Measurements from ENCODE around the gene NTNG2.

Gene NTNG2

DNA sequence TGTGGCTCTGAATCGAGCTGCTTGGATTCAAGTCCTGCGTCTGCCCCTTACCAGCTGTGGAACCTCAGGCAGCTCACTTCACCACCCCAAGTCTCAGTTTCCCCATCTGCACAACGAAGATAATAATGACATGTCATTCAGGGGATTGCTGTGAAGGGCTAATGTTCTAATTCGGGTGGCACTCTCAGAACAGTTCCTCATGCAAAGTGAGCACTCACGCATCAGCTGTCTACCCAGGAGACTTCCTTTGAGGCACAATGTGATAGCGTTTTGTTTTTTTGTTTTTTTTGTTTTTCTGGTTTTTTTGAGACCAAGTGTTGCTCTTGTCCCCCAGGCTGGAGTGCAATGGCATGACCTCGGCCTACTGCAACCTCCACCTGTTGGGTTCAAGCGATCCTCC, 56.4 kb downstream of the NTNG2 start:
- H3K36me3 Mint-ChIP-seq (ENCODE audit: low read depth): no peaks in the 10 kb centered on the region
- H3K4me3 Mint-ChIP-seq: no peak overlapping the region
- H3K27me3 Mint-ChIP-seq: no peaks in the 10 kb centered on the region
- no peak overlapping the region for H3K27ac Mint-ChIP-seq
- H3K4me1 Mint-ChIP-seq (ENCODE audit: low read depth): no peaks in the 10 kb centered on the region
- DNase-seq: no peak
- no peaks in the 10 kb centered on the region for H3K9me3 Mint-ChIP-seq

GRCh38 chr9:132221941-132222340, 60.1 kb downstream of the NTNG2 start:
- Mint-ChIP-seq H3K9me3 (no peaks in the 10 kb centered on the region), H3K27me3 (no peaks in the 10 kb centered on the region), H3K4me1 (ENCODE audit: low read depth) (no peaks in the 10 kb centered on the region), H3K4me3 (no peak overlapping the region), H3K36me3 (ENCODE audit: low read depth) (no peaks in the 10 kb centered on the region), H3K27ac (no peak overlapping the region)
- no peak for DNase-seq

DNA sequence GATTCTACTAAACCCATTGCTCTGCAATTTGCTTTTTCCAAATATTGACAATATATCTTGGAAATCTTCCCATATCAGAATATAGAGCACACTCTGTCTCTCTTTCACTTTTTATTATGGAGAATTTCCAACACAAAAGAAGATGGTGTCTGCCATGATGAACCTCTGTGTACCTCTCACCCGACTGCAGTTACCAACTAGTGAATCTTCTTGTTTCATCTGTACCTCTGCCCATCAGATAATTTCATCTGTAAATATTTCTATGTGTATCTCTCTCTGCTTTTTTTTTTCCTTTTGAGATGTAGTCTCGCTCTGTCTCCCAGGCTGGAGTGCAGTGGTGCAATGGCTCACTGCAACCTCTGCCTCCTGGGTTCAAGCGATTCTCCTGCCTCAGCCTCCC, 62.8 kb downstream of the NTNG2 start:
- H3K4me3 Mint-ChIP-seq: no peak overlapping the region
- no peaks in the 10 kb centered on the region for H3K36me3 Mint-ChIP-seq (ENCODE audit: low read depth)
- H3K9me3 Mint-ChIP-seq: no peaks in the 10 kb centered on the region
- peaks cover 2% of the 10 kb centered on the region for H3K4me1 Mint-ChIP-seq (ENCODE audit: low read depth)
- H3K27ac Mint-ChIP-seq: no peak overlapping the region
- DNase-seq: no peak
- no peaks in the 10 kb centered on the region for H3K27me3 Mint-ChIP-seq

DNA sequence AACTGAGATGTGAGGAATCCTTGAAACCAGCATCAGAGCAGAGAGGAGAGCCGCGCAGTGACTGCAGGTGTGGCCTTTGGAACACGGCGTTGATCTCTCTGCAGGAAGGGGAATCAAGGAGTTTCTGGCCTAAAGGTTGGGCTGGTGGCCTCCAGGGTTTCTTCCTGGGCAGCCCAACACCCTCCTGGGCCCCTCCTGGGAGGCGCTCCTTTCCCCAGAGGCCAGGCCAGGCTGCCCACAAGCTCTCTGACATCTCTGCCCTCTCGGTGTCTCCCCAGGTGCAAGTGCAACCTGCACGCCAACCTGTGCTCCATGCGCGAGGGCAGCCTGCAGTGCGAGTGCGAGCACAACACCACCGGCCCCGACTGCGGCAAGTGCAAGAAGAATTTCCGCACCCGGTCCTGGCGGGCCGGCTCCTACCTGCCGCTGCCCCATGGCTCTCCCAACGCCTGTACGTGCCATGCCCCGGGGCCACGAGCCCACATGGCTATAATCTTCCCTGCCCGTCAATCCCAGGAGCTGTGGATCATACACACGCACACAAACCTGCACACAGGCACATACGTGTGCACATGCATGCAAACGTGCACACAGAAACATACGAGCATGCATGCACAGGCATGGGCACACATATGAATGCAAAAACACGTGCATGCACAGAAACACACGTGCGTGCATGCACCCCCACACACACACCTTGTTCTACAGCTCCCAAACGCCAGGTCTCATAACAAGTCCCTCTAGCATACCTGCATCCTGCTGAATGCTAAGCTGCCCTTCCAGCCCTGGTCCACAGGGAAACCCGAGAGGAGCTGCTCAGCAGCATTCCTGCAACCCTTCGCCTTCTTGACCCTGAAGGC, 64.9 kb downstream of the NTNG2 start:
- H3K27me3 Mint-ChIP-seq: no peaks in the 10 kb centered on the region
- H3K36me3 Mint-ChIP-seq (ENCODE audit: low read depth): no peaks in the 10 kb centered on the region

GRCh38 chr9:132228062-132228461, 66.2 kb downstream of the NTNG2 start:
- H3K36me3 Mint-ChIP-seq (ENCODE audit: low read depth): no peaks in the 10 kb centered on the region
- no peaks in the 10 kb centered on the region for H3K27me3 Mint-ChIP-seq
- H3K4me1 Mint-ChIP-seq (ENCODE audit: low read depth): peaks cover 2% of the 10 kb centered on the region
- H3K9me3 Mint-ChIP-seq: no peaks in the 10 kb centered on the region
- H3K27ac Mint-ChIP-seq: no peak overlapping the region
- H3K4me3 Mint-ChIP-seq: no peak overlapping the region
- DNase-seq: no peak

More for the DNA sequence above, 64.9 kb downstream of the NTNG2 start:
- no peaks in the 10 kb centered on the region for H3K9me3 Mint-ChIP-seq
- H3K4me1 Mint-ChIP-seq (ENCODE audit: low read depth): peaks cover 2% of the 10 kb centered on the region
- H3K4me3 Mint-ChIP-seq: no peak overlapping the region
- no peak for DNase-seq
- no peak overlapping the region for H3K27ac Mint-ChIP-seq

GRCh38 chr9:132230605-132231004, 68.7 kb downstream of the NTNG2 start:
- H3K4me1 Mint-ChIP-seq (ENCODE audit: low read depth): peaks cover 2% of the 10 kb centered on the region
- no peak overlapping the region for H3K4me3 Mint-ChIP-seq
- no peak overlapping the region for H3K27ac Mint-ChIP-seq
- H3K27me3 Mint-ChIP-seq: no peaks in the 10 kb centered on the region
- no peaks in the 10 kb centered on the region for H3K9me3 Mint-ChIP-seq
- DNase-seq: no peak
- no peaks in the 10 kb centered on the region for H3K36me3 Mint-ChIP-seq (ENCODE audit: low read depth)

DNA sequence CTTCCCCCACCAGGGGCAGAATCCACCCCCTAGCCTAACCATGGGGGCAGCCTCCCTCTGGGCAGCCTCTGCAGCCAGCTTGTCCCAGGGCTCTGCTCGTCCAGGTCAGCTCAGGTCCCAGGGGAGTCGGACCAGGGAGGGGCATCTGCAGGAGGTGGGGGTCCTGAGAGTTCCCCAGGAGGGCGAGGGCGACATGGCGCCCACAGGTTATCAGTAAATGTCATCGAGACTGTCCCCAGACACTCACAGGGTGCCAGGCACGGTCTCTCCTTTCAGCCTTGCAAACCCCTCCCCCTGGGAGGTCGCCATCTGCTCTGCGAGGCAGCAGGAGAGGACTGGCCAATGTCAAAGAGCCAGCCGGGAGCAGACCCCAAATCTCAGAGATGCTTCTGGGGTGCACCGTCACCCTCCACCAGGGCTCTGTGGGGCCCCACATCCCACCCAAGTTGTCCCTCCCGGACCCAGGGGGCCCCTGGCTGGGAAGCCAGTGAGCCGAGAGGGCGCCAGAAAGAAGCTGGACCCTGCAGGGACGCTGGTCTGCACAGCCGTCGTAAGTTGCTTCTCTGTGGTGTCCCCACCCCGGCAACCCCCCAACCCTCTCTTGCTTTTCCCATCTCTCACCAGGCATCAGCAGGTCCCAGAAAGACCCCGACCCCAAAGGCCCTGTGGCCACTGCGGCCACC, 69.3 kb downstream of the NTNG2 start:
- no peaks in the 10 kb centered on the region for H3K27me3 Mint-ChIP-seq
- no peak for DNase-seq
- H3K4me3 Mint-ChIP-seq: no peak overlapping the region
- H3K4me1 Mint-ChIP-seq (ENCODE audit: low read depth): peaks cover 3% of the 10 kb centered on the region
- H3K36me3 Mint-ChIP-seq (ENCODE audit: low read depth): no peaks in the 10 kb centered on the region
- no peaks in the 10 kb centered on the region for H3K9me3 Mint-ChIP-seq
- H3K27ac Mint-ChIP-seq: no peak overlapping the region

DNA sequence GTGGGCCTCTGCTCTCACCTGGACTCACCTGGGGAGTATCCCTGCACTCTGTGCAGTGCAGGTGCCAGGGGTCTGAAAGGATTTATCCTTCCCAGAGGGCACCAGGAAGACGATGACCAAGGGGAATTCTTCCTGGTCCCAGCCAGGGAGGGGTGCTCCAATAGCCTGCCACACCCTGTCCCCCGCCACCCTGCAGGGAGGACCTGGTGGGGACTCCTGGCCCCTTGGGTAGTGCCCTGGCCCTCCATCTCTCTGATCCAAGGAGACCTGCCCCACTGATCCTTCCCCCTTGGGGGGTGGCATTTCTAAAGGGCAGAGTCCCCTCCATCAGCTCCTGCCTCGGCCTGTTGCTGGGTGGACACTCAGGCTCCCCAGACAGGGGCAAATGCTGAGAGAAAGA, 70.7 kb downstream of the NTNG2 start:
- DNase-seq: no peak
- H3K36me3 Mint-ChIP-seq (ENCODE audit: low read depth): no peaks in the 10 kb centered on the region
- no peak overlapping the region for H3K4me3 Mint-ChIP-seq
- no peaks in the 10 kb centered on the region for H3K27me3 Mint-ChIP-seq
- peaks cover 7% of the 10 kb centered on the region for H3K4me1 Mint-ChIP-seq (ENCODE audit: low read depth)
- H3K27ac Mint-ChIP-seq: no peak overlapping the region
- H3K9me3 Mint-ChIP-seq: no peaks in the 10 kb centered on the region

GRCh38 chr9:132233138-132233537, 71.3 kb downstream of the NTNG2 start:
- no peaks in the 10 kb centered on the region for H3K36me3 Mint-ChIP-seq (ENCODE audit: low read depth)
- H3K4me3 Mint-ChIP-seq: no peak overlapping the region
- H3K27ac Mint-ChIP-seq: no peak overlapping the region
- no peak for DNase-seq
- H3K9me3 Mint-ChIP-seq: no peaks in the 10 kb centered on the region
- H3K27me3 Mint-ChIP-seq: no peaks in the 10 kb centered on the region
- peaks cover 7% of the 10 kb centered on the region for H3K4me1 Mint-ChIP-seq (ENCODE audit: low read depth)

GRCh38 chr9:132234535-132234934, 72.7 kb downstream of the NTNG2 start:
- no peak overlapping the region for H3K4me3 Mint-ChIP-seq
- no peaks in the 10 kb centered on the region for H3K9me3 Mint-ChIP-seq
- H3K27ac Mint-ChIP-seq: no peak overlapping the region
- no peaks in the 10 kb centered on the region for H3K27me3 Mint-ChIP-seq
- peaks cover 5% of the 10 kb centered on the region for H3K4me1 Mint-ChIP-seq (ENCODE audit: low read depth)
- no peak for DNase-seq
- no peaks in the 10 kb centered on the region for H3K36me3 Mint-ChIP-seq (ENCODE audit: low read depth)

- H3K27me3 Mint-ChIP-seq: no peaks in the 10 kb centered on the region
- H3K36me3 Mint-ChIP-seq (ENCODE audit: low read depth): no peaks in the 10 kb centered on the region
- DNase-seq: no peak
- H3K4me1 Mint-ChIP-seq (ENCODE audit: low read depth): peaks cover 5% of the 10 kb centered on the region
- H3K27ac Mint-ChIP-seq: no peak overlapping the region
- no peak overlapping the region for H3K4me3 Mint-ChIP-seq
- H3K9me3 Mint-ChIP-seq: no peaks in the 10 kb centered on the region
Observed at GRCh38 chr9:132235125-132235524, 73.3 kb downstream of the NTNG2 start.

DNA sequence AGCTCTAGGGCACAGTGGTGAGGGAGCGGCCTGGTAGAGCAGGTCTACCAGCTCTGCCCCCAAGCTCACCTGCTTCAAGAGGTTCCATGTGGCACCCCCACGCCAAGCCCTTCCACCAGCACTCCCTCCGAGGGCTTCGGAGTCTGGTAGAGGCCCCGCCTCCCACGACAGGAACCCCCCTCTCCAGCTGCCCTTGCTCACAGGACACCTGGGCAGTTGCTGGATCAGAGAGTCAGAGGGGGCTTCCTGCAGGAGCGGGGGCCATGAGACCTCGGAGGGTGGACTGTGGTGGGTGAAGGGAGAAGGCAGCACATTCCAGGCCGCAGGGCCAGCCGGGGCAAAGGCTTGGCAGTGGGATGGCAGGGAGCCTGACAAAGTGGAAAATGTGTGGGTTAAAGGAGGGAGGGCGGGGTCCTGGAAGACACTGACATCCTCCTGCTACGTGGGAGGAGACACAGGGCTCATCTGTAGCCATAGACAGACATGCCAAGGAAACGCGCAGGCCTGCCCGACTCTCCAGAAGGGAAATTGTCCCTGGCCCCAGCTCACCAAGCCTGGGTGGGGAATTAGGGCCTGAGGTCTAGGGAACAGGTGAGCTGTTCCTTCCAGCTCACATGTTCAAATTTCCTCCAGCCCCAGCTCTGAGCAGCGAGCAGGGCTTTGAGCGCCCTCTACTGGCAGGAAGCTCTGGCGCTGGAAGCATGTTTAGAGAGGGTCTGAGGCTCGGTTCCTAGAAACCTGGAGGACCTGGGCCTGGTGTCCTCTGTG, 74.2 kb downstream of the NTNG2 start:
- H3K4me3 Mint-ChIP-seq: no peak overlapping the region
- peaks cover 6% of the 10 kb centered on the region for H3K4me1 Mint-ChIP-seq (ENCODE audit: low read depth)
- no peak overlapping the region for H3K27ac Mint-ChIP-seq
- no peaks in the 10 kb centered on the region for H3K27me3 Mint-ChIP-seq
- peak; percentile 87 for DNase-seq
- H3K36me3 Mint-ChIP-seq (ENCODE audit: low read depth): no peaks in the 10 kb centered on the region
- no peaks in the 10 kb centered on the region for H3K9me3 Mint-ChIP-seq

DNA sequence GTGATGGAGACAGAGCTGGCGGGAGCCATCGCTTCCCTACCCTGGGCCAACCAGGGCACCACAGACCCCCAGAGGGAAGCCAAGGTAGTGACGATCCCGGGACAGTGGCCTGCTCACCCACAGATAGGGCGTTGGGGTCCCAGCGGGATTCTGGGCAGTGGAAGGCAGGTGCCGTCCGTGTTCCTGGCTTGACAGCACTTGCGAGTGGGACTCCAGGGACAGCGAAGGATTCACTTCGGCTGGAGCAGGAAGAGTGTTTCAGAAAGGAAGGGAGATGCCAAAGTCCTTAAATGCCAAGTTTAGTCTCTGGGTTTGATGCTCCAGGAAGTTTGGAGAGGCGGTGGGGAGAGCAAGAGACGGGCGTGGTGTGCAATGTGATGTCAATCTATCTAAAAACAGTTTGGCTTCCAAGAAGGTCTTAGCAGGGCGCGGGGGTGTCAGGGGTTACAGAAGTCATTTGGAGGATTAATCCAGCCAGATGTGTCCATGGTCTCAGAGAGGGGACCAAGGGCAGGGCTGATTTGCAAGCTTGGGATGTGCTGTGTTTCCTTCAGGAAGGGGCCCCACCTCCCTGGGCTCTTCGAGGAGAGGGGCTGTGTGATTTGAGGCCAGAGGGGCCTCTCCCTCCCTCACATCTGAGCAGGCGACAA, 74.9 kb downstream of the NTNG2 start:
- peaks cover 10% of the 10 kb centered on the region for H3K4me1 Mint-ChIP-seq (ENCODE audit: low read depth)
- no peaks in the 10 kb centered on the region for H3K9me3 Mint-ChIP-seq
- H3K27me3 Mint-ChIP-seq: peaks cover 2% of the 10 kb centered on the region
- H3K27ac Mint-ChIP-seq: no peak overlapping the region
- no peak overlapping the region for H3K4me3 Mint-ChIP-seq
- peaks cover 2% of the 10 kb centered on the region for H3K36me3 Mint-ChIP-seq (ENCODE audit: low read depth)
- no peak for DNase-seq

DNA sequence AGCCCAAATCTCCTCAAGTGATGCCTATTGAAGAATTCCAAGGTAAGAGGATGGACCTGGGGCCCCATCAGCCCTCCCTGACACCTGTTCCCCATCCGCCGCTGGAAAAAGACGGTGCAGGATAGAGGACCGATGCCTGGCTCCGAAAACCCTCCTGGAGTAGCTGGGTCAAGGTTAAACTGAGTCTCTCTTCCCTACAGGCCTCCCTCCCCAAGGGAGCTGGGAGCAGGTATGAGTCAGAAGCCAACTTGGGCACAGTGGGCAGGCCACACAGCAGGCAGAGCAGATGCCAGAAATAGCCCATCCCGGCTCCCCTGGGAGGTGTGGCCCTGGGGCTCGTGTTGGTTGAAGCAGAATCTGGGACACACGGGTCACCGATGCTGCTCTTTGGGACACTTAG, 75.6 kb downstream of the NTNG2 start:
- Mint-ChIP-seq H3K4me1 (ENCODE audit: low read depth) (peaks cover 13% of the 10 kb centered on the region), H3K4me3 (no peak overlapping the region), H3K36me3 (ENCODE audit: low read depth) (peaks cover 2% of the 10 kb centered on the region), H3K9me3 (no peaks in the 10 kb centered on the region), H3K27ac (no peak overlapping the region), H3K27me3 (peaks cover 2% of the 10 kb centered on the region)
- DNase-seq: no peak

Data from activated T-cell treated with anti-CD3 and anti-CD28 coated beads, Interleukin-2, amount 50 U/mL, for 24 hours (primary cell).